Left ventricle myocardium inferior (tissue), 1 donor: ENCODE data around the gene RNU6-1. TPM values are rescaled to one million over a fixed set of nuclear protein-coding genes. Genes with fewer than 3 reads are reported as not detected.

ENCODE experiments used
- DNase-seq: peaks from one replicate; pipeline ENCODE4 v3.0.0-alpha.2; 2020
- H3K27ac ChIP-seq: fragments of 200-600 bp; replicated peaks from 2 replicates; pipeline ENCODE4 v1.8.0; 2021
- H3K27me3 ChIP-seq: fragments of 200-600 bp; 2 replicates; pipeline ENCODE4 v1.8.0; 2021; ENCODE audit warnings: low read depth
- H3K36me3 ChIP-seq: fragments of 200-600 bp; 2 replicates; pipeline ENCODE4 v1.8.0; 2021
- H3K4me1 ChIP-seq: fragments of 200-600 bp; 2 replicates; pipeline ENCODE4 v1.8.0; 2021
- H3K4me3 ChIP-seq: fragments of 200-600 bp; 2 replicates; pipeline ENCODE4 v1.8.0; 2021; ENCODE audit warnings: mild to moderate bottlenecking, moderate library complexity
- H3K9me3 ChIP-seq: fragments of 200-600 bp; replicated peaks from 2 replicates; pipeline ENCODE4 v1.8.0; 2021
- CTCF ChIP-seq: fragments of 200-600 bp; IDR thresholded peaks from 2 replicates; pipeline ENCODE4 v1.8.0; 2021; ENCODE audit warnings: antibody characterized with exemption, mild to moderate bottlenecking, borderline replicate concordance
- intact Hi-C: fragments of 100-400 bp; cut with micrococcal nuclease; formaldehyde crosslinking; loops from one replicate; pipeline ENCODE4 v1.11.0; 2022
- total RNA-seq: library from RNA; stranded (reverse); fragmentation: NEBNext Ultra II Directional; extraction: Animal tissue kit (Norgen Biotek cat#: 25700); gene quantifications from one replicate; pipeline ENCODE4 v1.2.1, GENCODE V29; 2021
- donor health status: DM: no; HTN: yes; CAD: no; lungs with severe emphysema.

RNU6-1 gene
- total RNA-seq, 1 donor from 2014 or later = not detected

- H3K4me3 ChIP-seq = no peak overlapping the region
- no peaks in the 10 kb centered on the region for H3K36me3 ChIP-seq
These were observed 11.2 kb upstream of the RNU6-1 start for GRCh38 chr15:67850994-67851571.

DNA sequence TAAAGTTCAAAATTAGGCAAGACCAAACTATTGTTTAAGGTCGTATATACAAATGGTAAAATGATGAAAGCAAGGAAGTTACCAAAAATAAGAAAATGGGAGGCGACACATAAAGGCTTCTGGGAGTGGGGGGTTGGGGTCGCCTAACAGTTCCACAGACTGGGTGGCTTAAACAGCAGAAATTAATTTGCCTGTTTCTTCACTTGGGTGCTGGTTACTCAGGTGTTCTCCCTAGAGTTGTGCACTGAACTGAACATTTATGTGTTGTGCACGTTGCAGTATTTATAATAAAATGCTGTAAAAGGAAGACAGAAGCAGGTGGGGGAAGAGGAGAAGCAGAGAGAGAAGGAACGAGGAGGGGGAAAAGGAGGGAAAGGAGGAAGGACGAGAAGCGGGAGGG is 10.5 kb upstream of the RNU6-1 start:
- Histone ChIP-seq H3K27ac (no peak overlapping the region), H3K9me3 (no peaks in the 10 kb centered on the region), H3K27me3 (no peaks in the 10 kb centered on the region), H3K4me1 (no peaks in the 10 kb centered on the region), H3K36me3 (no peaks in the 10 kb centered on the region), H3K4me3 (no peak overlapping the region)
- no peak for TF ChIP-seq CTCF
- intact Hi-C loops = no loop called here
- DNase-seq = no peak

More at GRCh38 chr15:67850994-67851571, 11.2 kb upstream of the RNU6-1 start:
- intact Hi-C loops = no loop called here
- Histone ChIP-seq H3K27ac (no peak overlapping the region), H3K4me1 (no peaks in the 10 kb centered on the region), H3K27me3 (no peaks in the 10 kb centered on the region), H3K9me3 (no peaks in the 10 kb centered on the region)
- no peak for DNase-seq
- no peak for TF ChIP-seq CTCF

- H3K36me3 ChIP-seq = no peaks in the 10 kb centered on the region
- no peaks in the 10 kb centered on the region for H3K9me3 ChIP-seq
- no peaks in the 10 kb centered on the region for H3K27me3 ChIP-seq
- intact Hi-C loops = no loop called here
- no peak for TF ChIP-seq CTCF
- H3K4me3 ChIP-seq = no peak overlapping the region
- no peaks in the 10 kb centered on the region for H3K4me1 ChIP-seq
- no peak for DNase-seq
- no peak overlapping the region for H3K27ac ChIP-seq
These were observed 9.7 kb upstream of the RNU6-1 start for GRCh38 chr15:67849538-67849937.

GRCh38 chr15:67845974-67846373 is 6.1 kb upstream of the RNU6-1 start:
- H3K27me3 ChIP-seq = no peaks in the 10 kb centered on the region
- H3K4me1 ChIP-seq = peaks cover 7% of the 10 kb centered on the region
- no peak for TF ChIP-seq CTCF
- no peaks in the 10 kb centered on the region for H3K9me3 ChIP-seq
- intact Hi-C loops = no loop called here
- H3K36me3 ChIP-seq = no peaks in the 10 kb centered on the region
- no peak overlapping the region for H3K4me3 ChIP-seq
- DNase-seq = no peak
- H3K27ac ChIP-seq = no peak overlapping the region

DNA sequence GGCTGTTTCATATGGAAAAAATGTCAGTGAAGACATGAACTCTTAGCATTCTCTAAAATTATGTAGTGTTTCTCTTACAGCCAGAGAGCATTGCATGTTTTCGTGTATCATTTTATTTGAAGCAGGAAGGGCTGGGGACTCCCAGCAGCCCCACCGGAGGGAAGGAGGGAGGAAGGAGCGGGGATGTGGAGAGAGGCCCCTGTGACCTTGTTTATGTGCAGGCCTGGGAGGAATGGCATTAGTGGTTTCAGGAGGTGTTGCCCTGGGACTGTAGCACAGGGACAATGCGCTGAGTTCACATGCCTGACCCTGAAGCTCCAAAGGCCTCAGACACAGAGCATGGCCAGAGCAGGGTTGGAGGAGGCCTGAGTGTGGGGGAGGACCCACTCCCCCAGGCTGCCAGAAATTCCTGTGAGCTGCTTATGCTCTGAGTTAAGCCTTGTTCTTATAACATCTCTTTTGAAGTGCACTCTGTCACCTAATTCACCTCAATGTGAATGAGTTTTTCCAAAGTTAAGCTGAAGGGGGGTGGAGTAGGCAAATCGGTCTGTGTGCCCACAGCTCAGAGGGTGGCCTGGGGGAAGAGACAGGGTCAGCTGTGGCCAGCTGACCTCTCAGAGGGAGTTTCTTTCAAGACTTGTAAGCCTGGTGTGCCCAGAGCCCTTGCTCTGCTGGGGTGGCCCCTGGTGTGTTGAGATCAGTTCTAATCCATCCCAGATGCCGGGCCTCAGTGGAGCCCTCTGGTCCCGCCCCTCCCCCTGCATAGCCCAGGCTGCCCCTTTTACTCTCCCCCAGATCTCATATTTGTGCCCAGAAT is 3.9 kb upstream of the RNU6-1 start:
- intact Hi-C loops = no loop called here
- Histone ChIP-seq H3K36me3 (no peaks in the 10 kb centered on the region), H3K27me3 (no peaks in the 10 kb centered on the region), H3K27ac (no peak overlapping the region), H3K4me1 (peaks cover 24% of the 10 kb centered on the region), H3K9me3 (no peaks in the 10 kb centered on the region), H3K4me3 (no peak overlapping the region)
- no peak for DNase-seq
- TF ChIP-seq CTCF = no peak
